NCI-H2107 treated with DMSO at 0.1 percent for 48 hours (cell line): ENCODE data around the gene DUSP7.
A peak's percentile ranks its signal among the peaks of the same experiment; 100 is the strongest.

Source experiments
- DNase-seq: peaks from one replicate; lab custom pipeline; 2025; ENCODE audit not compliant: unreplicated experiment; lab: John Stamatoyannopoulos, UW

Gene DUSP7

GRCh38 chr3:52068730-52069129, 12.4 kb upstream of the DUSP7 start:
- DNase-seq: no peak

DNA sequence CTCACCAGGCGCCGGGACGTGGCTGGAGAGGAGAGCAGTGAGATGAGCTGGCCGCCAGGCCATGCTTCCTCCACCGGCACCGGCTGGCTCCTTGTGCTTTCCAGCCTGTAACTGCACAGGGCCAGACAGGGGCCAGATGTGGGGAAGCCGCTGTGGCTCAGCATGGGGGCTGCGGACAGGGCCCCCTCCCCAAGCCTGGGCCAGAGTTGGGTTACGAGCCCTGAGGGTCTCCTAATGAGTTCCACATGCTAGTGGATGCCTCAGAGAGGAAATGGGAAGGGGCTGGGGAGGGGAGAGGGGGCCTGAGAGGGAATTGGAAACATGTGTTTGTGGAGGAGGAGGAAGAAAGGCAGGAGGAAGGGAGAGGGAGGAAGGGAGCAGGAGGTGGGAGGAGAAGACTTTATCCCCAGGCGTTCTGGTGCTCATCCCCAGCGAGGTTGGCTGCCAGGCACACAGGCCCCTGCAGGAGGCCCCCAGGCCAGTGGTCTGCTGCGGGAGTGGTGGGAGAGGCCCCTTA, 11.7 kb upstream of the DUSP7 start:
- no peak for DNase-seq

GRCh38 chr3:52067526-52067925, 11.2 kb upstream of the DUSP7 start:
- no peak for DNase-seq

- no peak for DNase-seq
Measured at GRCh38 chr3:52067046-52067445, 10.7 kb upstream of the DUSP7 start.

GRCh38 chr3:52065264-52065756, 8.9 kb upstream of the DUSP7 start:
- no peak for DNase-seq

- DNase-seq: no peak
Measured at GRCh38 chr3:52064561-52064960, 8.2 kb upstream of the DUSP7 start.

DNA sequence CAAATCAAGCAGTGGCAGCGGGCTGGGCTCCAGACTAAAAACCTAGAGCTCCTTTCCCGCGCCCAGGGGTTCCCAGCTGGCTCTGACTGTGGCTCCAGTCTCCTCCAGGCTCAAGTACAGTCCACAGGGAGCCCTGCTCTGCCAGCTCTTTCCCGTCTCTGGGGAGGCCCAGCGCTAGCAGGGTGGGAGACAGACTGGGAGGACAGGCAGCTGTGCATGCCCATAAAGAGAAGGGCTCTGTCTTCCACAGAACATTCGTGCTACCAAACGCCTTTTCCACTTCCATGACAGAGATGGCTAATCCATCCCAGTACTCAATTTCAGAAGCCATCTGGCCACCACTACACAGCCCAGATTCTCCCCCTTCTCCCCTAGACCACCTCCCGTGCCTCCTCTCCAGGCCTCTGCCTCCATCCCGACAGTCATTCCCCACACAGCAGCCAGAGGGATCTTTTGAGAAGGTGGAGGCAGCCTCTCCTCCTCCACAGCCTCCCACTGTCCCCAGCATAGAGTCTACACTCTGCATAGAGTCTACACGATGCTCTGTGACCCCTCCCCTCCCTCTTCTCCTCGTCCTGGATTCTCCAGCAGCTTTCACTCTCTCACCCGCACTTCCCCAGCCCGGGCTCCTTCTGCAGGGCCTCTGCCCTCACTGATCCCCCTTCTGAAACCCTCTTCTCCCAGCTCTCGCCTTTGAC, 6.8 kb upstream of the DUSP7 start:
- no peak for DNase-seq

- DNase-seq: no peak
Measured at GRCh38 chr3:52062505-52062904, 6.1 kb upstream of the DUSP7 start.

DNA sequence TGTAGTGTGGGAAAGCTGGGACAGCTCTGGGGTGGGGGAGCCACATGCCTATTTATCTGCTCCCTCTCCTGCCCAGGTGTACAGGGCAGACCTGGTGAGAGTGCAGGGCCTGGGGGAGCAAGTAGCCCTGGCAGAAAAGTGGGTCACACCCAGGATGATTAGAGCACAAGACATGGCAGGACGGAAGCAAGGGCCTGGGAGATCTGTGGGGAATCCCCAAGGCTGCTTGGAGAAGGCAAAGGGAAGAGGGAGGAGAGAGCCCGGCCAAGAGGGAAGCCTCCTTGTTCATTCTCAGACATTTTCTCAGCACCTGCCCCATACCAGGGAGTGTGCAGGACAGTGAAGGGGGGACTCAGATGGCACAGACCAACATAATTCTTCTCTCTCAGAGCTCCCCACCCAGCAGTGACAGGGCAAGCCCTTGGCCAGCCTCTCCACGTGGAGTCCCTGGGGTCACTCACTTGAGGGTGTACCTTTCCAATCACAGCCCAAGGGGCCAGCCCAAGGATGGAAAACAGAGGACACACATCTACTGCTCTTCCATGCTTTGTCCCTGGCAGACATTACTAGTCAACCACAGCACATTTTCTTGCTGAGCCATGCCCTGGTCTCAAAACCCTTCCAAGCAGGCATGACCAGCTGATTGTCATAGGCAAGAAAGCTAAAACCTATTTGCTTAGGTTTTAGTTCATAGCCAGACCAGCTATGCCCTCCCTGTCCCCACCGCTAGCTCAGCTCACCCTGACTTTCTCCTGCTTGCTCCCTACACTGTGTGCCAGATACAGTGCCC, 4.9 kb upstream of the DUSP7 start:
- no peak for DNase-seq

GRCh38 chr3:52059781-52060180, 3.4 kb upstream of the DUSP7 start:
- no peak for DNase-seq

DNA sequence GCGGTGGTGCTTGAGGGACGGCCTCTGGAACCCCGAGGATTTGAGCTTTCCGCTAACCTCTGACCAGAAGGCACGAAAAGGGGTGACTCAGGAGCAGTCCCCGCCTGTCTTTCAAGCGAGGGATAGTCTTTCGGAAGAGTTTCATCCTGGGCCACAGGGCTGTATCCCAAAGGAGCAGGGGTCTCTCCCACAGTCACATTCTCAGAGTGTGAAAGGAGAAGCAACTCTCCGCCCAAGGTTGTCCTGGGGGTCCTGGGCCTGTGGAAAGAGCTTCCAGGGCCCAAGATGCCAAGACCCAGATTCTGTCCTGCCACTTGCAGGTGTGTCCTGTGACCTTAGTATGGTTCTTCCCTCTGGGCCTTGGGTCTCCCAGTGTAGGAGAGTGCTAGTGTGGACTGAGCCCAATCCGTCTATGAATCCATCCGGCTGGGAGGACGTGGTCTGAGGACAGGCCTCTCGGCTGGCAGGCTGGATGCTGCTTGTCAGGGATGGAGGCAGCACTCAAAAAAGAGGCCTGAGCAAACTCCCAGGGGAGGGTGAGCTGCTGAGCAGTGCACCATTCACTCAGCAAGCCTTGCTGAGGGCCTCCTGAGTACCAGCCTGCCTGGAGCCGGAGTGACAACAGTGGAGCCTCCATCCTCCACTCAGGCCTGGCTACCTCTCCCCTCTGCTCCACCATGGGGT, 1.6 kb upstream of the DUSP7 start:
- no peak for DNase-seq

DNA sequence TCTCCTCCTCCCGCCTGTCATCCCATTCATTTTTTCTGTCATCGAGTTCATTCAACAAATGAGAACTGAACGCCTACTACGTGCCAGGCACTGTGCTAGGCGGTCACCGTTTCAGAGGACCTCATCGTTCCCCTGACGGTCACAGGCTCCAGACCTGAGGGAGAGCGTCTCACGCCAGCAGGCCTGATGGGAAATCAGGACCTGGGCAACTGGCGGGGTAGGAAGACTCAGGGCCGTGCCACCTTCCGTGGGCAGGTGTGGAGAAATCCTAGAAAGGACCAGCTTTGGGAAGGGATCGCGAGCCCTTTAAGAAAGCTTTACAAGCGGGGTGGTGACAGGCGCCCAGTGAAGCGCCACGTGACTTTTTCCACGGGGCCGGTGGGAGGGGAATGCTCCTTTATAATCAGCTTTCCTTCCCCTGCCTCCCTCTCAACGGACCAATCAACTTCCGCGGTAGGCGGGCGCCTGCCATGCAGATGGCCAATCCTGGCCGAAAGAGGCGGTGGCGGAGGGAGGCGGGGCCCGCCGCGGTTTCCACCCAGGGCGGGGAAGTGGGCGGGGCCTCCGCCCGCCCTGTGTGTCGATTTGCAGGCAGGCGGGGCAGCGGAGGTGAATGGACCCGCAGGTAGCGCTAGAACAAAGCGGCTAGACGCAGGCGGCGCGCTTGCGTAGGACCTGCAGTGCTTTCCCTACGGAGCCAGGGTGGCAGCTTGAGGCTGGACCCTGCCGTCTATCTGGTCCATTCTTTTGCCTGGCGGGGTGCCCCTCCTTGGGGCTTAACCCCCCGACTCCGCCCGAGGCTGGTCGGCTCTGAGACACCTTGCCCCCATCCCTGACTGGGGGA, 819 bp upstream of the DUSP7 start:
- peak; percentile 91 for DNase-seq

- DNase-seq: no peak
Measured at GRCh38 chr3:52055537-52056351, 627 bp downstream of the DUSP7 start.

DNA sequence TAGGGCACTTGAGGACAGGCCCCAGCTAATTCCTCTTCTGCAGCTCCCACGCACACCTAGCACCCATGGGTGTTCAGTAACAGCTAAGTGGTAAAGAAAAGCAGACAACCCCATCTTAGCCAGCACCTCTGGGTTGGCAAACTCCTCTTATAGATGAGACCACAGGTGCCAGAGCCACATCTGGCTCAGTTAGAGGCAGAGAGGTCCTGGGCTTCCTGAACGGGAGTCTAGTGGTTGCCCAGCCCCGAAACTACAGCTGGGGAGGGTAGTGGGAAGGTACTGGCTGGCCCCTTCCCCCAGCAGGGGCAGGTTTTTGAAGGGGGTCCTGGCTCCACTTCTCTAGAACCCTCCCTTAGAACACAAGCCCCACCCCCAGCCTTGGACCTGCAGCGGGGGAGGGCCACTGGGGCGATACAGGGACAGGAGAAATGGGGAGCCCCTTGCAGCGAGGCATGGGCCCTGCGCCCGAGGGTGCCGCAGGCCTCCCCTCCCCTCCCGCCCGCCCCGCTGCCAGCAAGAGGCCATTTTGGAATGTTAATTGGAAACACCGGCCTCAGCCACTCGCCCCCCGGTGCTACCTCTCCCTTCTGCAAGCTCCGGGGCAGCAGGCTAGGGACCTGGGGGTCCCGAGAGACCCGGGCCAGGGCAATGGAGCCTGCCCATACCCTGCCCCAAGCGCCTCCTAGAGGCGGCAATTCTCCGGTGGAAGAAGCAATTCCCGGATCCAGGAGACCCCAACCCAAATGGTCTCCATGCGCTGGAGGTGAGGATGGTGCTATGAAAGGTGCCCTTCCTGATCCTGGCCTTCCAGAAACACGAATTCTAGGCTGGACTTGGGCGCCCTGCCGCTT, 1.5 kb downstream of the DUSP7 start:
- no peak for DNase-seq

DNA sequence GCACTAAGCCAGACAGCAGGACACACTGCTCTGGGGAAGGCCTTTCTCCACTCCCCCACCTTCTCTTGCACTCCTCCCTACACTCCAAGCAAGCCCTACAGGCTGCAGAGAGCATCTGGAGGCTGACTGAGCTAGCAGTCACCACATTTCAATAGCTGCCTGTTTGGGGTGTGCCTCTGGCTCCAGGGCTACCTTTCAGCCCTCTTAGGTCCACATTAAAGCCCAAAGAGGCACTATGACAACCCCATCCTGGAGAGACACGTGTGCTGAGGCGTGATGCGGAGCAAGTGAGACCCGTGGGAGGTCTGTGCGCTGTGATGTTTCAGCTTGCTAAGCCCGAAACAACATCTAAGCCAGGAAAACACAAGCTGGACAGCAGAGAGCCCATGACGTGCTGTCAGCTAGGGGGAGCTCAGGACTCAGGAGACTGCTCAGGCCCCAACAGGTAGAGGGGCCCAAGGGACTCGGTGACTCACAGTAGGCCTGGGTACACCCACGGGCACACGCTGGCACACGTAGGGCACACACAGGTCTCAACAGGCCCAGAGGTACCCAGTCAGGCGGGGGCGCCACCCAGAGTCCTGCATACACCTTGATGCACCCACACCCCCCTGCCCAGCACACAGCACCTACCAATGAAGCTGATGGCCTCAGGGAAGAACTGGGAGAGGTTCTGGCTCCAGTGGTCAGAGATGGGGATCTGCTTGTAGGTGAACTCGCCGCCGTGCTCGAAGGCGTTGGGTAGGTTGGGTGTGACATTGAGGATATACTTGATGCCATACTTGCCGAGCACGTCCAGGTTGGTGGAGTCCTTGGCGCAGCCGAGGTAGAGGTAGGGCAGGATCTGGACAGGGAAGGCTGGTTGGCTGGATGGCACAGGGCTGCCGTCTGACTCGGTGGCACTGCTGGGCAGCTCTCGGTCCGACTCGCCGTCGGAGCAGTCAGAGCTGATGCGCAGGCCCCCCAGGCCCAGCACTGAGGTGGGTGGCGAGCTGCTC, 2.8 kb downstream of the DUSP7 start:
- no peak for DNase-seq

- no peak for DNase-seq
Measured at GRCh38 chr3:52052831-52053306, 3.5 kb downstream of the DUSP7 start.

DNA sequence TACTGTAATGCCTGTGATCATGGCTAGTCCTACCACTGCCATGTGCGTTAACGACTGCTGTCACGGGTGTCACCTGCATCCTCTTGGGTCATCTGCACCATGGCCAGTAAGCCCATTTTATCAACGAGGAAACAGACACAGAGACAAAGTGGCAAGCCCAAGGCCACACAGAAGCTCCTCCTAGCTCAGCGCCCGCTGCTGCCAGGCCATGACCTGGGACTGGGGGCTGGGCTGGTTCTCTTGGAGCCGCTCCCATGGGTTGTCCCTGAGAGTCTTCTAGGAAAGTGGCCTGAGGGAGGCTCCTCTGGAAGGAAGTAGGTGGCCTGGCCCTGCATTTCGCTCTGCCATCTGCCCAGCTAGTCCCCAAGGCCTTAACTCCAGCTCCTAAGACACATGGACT, 4.9 kb downstream of the DUSP7 start:
- no peak for DNase-seq

DNA sequence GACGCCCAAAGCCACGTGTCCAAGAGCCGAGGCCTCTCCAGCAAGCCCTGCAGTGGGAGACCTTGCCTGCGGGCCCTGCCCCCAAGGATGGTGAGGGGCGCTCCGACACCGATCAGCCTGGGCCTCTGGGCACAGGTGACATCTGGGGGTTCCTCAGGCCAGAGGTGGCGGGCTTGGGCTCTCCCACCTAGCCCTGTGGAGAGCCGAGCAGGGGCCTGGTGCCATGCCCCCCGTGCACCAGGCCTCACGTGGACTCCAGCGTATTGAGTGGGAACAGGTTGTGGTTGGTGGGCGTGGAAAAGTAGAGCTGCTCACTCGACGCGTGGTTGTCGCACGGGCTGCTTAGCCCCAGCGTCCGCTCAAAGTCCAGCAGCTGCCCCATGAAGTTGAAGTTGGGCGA, 5.8 kb downstream of the DUSP7 start:
- no peak for DNase-seq
